Measurements from ENCODE around the gene ATAD3B.
"Not testable (repeated sequence)": the region's sequence is repeated elsewhere in the genome, so short reads cannot be mapped to it uniquely, and the experiment has no call there.

Gene ATAD3B

GRCh38 chr1:1432951-1433803, 38.4 kb upstream of the ATAD3B start:
- no peak for DNase-seq (ENCODE audit: low spot score)

GRCh38 chr1:1433804-1434130, 37.8 kb upstream of the ATAD3B start:
- no peak for DNase-seq (ENCODE audit: low spot score)

GRCh38 chr1:1434131-1434823, 37.3 kb upstream of the ATAD3B start:
- no peak for DNase-seq (ENCODE audit: low spot score)

GRCh38 chr1:1434824-1435105, 36.8 kb upstream of the ATAD3B start:
- no peak for DNase-seq (ENCODE audit: low spot score)

- DNase-seq (ENCODE audit: low spot score) = no peak
Observed at GRCh38 chr1:1435106-1435903, 36.3 kb upstream of the ATAD3B start, which contains the start of gene VWA1. Gene VWA1, plus strand, starts transcription at chr1:1435690. Its CDS starts 59 bp downstream, at chr1:1435749.

- DNase-seq (ENCODE audit: low spot score) = no peak
Observed at GRCh38 chr1:1435911-1436629, 35.5 kb upstream of the ATAD3B start.

GRCh38 chr1:1436630-1437032, 34.9 kb upstream of the ATAD3B start:
- no peak for DNase-seq (ENCODE audit: low spot score)

GRCh38 chr1:1437033-1437903, 34.3 kb upstream of the ATAD3B start:
- no peak for DNase-seq (ENCODE audit: low spot score)

- DNase-seq (ENCODE audit: low spot score) = no peak
Observed at GRCh38 chr1:1437904-1438376, 33.6 kb upstream of the ATAD3B start.

- DNase-seq (ENCODE audit: low spot score) = no peak
Observed at GRCh38 chr1:1438531-1439381, 32.8 kb upstream of the ATAD3B start.

GRCh38 chr1:1439546-1440261, 31.9 kb upstream of the ATAD3B start:
- DNase-seq (ENCODE audit: low spot score) = no peak

- no peak for DNase-seq (ENCODE audit: low spot score)
Observed at GRCh38 chr1:1440262-1441001, 31.1 kb upstream of the ATAD3B start.

GRCh38 chr1:1441002-1441888, 30.3 kb upstream of the ATAD3B start:
- DNase-seq (ENCODE audit: low spot score) = no peak

GRCh38 chr1:1442069-1442770, 29.3 kb upstream of the ATAD3B start:
- no peak for DNase-seq (ENCODE audit: low spot score)

- not testable (repeated sequence) for DNase-seq (ENCODE audit: low spot score)
Observed at GRCh38 chr1:1446631-1447030, 24.9 kb upstream of the ATAD3B start.

- no peak for DNase-seq (ENCODE audit: low spot score)
Observed at GRCh38 chr1:1449099-1449739, 22.3 kb upstream of the ATAD3B start, which contains the start of gene ATAD3C. Gene ATAD3C, plus strand, starts transcription at chr1:1449689. Its CDS starts 995 bp downstream, at chr1:1450684.

Data from cerebellar cortex (tissue), 1 donor.